Erythroblast (primary cell): ENCODE measurements around the gene SLC30A4.

ENCODE experiments used
- GATA1 ChIP-seq: IDR thresholded peaks from 2 replicates; pipeline ENCODE4 v1.6.1; 2011; ENCODE audit warnings: low read depth, mild to moderate bottlenecking, control low read depth, low read length, moderate library complexity
- POLR2A ChIP-seq: IDR thresholded peaks from 2 replicates; pipeline ENCODE4 v1.6.1; 2011; ENCODE audit warnings: mild to moderate bottlenecking, low read length

- no peak for TF ChIP-seq POLR2A
- TF ChIP-seq GATA1, result no peak
Measured at GRCh38 chr15:45441686-45442085, 80.9 kb downstream of the SLC30A4 start.
